ENCODE data around the gene GNRH2. TPM values are rescaled to one million over a fixed set of nuclear protein-coding genes. Genes with fewer than 3 reads are reported as not detected.
A peak's percentile ranks its signal among the peaks of the same experiment; 100 is the strongest.

Gene GNRH2
- total RNA-seq, 1 donor from 2014 or later = 0.37 TPM

DNA sequence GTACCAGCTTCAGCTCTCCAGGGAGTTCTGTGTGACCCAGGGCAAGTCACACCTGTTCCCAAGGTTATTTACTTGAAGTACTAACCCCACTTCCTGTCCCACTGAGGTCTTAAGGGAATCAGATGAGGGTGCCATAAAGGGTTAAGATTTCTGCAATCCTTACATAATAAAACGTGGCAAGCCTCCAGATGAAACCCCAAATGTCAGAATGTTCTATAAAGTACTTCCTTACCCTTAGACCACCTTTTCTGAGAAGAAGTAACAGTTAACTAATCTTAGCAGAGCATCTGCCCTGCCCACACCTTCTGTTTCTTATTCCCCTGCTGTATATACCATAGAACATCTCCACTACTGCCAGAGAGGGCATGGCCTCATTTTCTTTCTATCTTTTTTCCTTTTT lies 47.1 kb downstream of the GNRH2 start:
- Histone ChIP-seq H3K9ac (no peak overlapping the region), H3K4me2 (no peak overlapping the region), H3K36me3 (no peaks in the 10 kb centered on the region), H2AFZ (replicated peaks) (no peak overlapping the region), H3K4me3 (no peak overlapping the region), H3K4me1 (no peaks in the 10 kb centered on the region), H3K27me3 (peaks cover 41% of the 10 kb centered on the region), H3K9me3 (ENCODE audit: low read depth) (no peaks in the 10 kb centered on the region), H3F3A (ENCODE audit: low read depth) (no peaks in the 10 kb centered on the region), H3K27ac (no peak overlapping the region), H3K79me2 (ENCODE audit: low read depth) (no peaks in the 10 kb centered on the region), H4K20me1 (ENCODE audit: low read depth) (no peaks in the 10 kb centered on the region)
- TF ChIP-seq EZH2 (IDR thresholded peaks at IDR 0.05) = no peak
- no peaks in the 10 kb centered on the region for H3K36me3 Mint-ChIP-seq
- H3K27me3 Mint-ChIP-seq (ENCODE audit: insufficient read depth, low read depth) = peaks cover 4% of the 10 kb centered on the region
- no peak overlapping the region for H3K27ac Mint-ChIP-seq
- DNase-seq (ENCODE audit: low spot score) = no peak
- no peaks in the 10 kb centered on the region for H3K4me1 Mint-ChIP-seq
- no peaks in the 10 kb centered on the region for H3K9me3 Mint-ChIP-seq
- H3K4me3 Mint-ChIP-seq = no peak overlapping the region

DNA sequence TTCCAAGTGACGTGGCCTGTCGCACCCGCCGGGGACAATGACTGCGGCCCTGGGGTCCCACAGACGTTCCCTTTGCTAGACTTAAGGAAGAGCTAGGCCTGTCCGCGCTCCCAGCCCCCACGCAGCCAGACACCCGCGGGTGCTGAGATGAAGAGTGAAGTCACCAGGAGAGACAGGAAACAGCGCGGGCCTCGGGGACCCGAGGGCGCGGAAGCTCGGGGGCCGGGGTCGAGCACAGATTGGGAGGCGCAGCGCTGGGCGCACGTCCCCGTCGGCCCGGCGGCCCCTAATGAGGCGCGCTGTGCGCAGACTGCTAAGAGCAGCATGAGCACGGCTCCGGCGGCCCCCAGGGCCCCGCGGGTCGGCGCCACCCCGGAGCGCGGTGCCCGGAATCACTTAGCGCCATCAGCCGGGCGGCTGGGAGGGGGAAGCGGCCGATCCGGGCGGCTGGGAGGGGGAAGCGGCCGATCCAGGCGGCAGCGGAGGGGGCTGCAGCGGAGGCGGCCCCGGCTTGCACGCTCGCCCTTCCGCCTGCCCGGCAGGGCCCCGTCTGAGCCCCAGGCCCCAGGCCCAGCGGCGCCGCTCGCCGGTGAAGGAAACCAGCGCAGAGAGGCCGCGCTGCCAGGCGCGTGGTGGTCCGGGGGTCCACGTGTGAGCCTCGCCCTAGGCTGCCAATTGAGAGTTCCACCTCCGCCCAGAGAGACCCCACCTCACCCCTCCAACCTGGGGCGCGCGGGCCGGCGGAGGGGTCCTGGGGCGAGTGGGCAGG lies 49.4 kb downstream of the GNRH2 start:
- H3K27me3 Mint-ChIP-seq (ENCODE audit: insufficient read depth, low read depth) = peaks cover 4% of the 10 kb centered on the region
- Histone ChIP-seq H2AFZ (replicated peaks) (peak overlapping the region; percentile 92), H3F3A (ENCODE audit: low read depth) (no peaks in the 10 kb centered on the region), H3K4me3 (peak overlapping the region; percentile 33), H3K79me2 (ENCODE audit: low read depth) (no peaks in the 10 kb centered on the region), H3K4me1 (no peaks in the 10 kb centered on the region), H3K36me3 (no peaks in the 10 kb centered on the region), H4K20me1 (ENCODE audit: low read depth) (no peaks in the 10 kb centered on the region), H3K27me3 (peaks cover 41% of the 10 kb centered on the region), H3K9me3 (ENCODE audit: low read depth) (no peaks in the 10 kb centered on the region), H3K27ac (no peak overlapping the region), H3K9ac (no peak overlapping the region), H3K4me2 (peak overlapping the region; percentile 66)
- H3K4me3 Mint-ChIP-seq = no peak overlapping the region
- DNase-seq (ENCODE audit: low spot score) = peak; percentile 45
- H3K27ac Mint-ChIP-seq = no peak overlapping the region
- TF ChIP-seq, protein P1, sequence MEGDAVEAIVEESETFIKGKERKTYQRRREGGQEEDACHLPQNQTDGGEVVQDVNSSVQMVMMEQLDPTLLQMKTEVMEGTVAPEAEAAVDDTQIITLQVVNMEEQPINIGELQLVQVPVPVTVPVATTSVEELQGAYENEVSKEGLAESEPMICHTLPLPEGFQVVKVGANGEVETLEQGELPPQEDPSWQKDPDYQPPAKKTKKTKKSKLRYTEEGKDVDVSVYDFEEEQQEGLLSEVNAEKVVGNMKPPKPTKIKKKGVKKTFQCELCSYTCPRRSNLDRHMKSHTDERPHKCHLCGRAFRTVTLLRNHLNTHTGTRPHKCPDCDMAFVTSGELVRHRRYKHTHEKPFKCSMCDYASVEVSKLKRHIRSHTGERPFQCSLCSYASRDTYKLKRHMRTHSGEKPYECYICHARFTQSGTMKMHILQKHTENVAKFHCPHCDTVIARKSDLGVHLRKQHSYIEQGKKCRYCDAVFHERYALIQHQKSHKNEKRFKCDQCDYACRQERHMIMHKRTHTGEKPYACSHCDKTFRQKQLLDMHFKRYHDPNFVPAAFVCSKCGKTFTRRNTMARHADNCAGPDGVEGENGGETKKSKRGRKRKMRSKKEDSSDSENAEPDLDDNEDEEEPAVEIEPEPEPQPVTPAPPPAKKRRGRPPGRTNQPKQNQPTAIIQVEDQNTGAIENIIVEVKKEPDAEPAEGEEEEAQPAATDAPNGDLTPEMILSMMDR (IDR thresholded peaks at IDR 0.05) = no peak
- TF ChIP-seq EZH2phosphoT487 (IDR thresholded peaks at IDR 0.05) = no peak
- TF ChIP-seq EZH2 (IDR thresholded peaks at IDR 0.05) = no peak
- no peaks in the 10 kb centered on the region for H3K9me3 Mint-ChIP-seq
- no peaks in the 10 kb centered on the region for H3K4me1 Mint-ChIP-seq
- no peaks in the 10 kb centered on the region for H3K36me3 Mint-ChIP-seq

DNA sequence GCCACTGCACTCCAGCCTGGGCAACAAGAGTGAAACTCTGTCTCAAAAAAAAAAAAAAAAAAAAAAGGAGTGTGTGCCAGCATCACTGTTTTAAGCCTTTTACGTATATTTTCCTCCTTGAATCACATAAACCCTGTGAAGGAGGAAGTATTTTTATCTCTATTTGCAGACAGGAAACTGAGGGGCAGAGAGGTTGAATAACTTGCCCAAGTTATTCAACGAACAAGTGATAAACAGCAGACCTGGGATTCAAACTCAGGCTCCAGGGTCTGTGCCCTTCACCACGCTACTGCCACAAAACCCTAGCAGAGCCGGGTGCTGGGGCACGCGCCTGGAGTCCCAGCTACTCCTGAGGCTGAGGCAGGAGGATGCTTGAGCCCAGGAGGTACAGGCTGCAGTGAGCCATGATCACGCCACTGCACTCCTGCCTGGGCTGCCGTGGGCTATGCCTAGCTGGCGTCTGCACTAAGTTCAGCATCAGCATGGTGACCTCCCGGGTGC lies 50.5 kb downstream of the GNRH2 start:
- Mint-ChIP-seq H3K36me3 (no peaks in the 10 kb centered on the region), H3K4me3 (no peak overlapping the region), H3K9me3 (no peaks in the 10 kb centered on the region), H3K4me1 (no peaks in the 10 kb centered on the region), H3K27ac (no peak overlapping the region), H3K27me3 (ENCODE audit: insufficient read depth, low read depth) (peaks cover 4% of the 10 kb centered on the region)
- Histone ChIP-seq H3K4me2 (no peak overlapping the region), H3K79me2 (ENCODE audit: low read depth) (no peaks in the 10 kb centered on the region), H3K4me3 (no peak overlapping the region), H3K36me3 (no peaks in the 10 kb centered on the region), H4K20me1 (ENCODE audit: low read depth) (no peaks in the 10 kb centered on the region), H2AFZ (replicated peaks) (no peak overlapping the region), H3K27me3 (peaks cover 41% of the 10 kb centered on the region), H3K9ac (no peak overlapping the region), H3F3A (ENCODE audit: low read depth) (no peaks in the 10 kb centered on the region), H3K4me1 (no peaks in the 10 kb centered on the region), H3K9me3 (ENCODE audit: low read depth) (no peaks in the 10 kb centered on the region), H3K27ac (no peak overlapping the region)
- no peak for DNase-seq (ENCODE audit: low spot score)
- TF ChIP-seq EZH2 (IDR thresholded peaks at IDR 0.05) (no peak), EZH2phosphoT487 (IDR thresholded peaks at IDR 0.05) (no peak)
- TF ChIP-seq, protein P1 (IDR thresholded peaks at IDR 0.05) = no peak

Measured in neural progenitor cell (in vitro differentiated cells).